Mucosa of rectum (tissue), 2 donors: ENCODE measurements around the gene RPIA.

Source experiments
- H3K27ac ChIP-seq, 2 donors: one replicate each; pipeline ENCODE4 v1.7.0; 2013; ENCODE audit warnings: inconsistent platforms in 2 of 2, low read depth in 2 of 2, low read length in 2 of 2
- H3K27me3 ChIP-seq, 2 donors: one replicate each; pipeline ENCODE4 v1.7.0; 2013; ENCODE audit warnings: low read length in 2 of 2; ENCODE audit not compliant: control insufficient read depth in 2 of 2, insufficient read depth in 2 of 2
- H3K36me3 ChIP-seq, 2 donors: one replicate each; pipeline ENCODE4 v1.7.0; 2013; ENCODE audit warnings: low read length in 2 of 2; ENCODE audit not compliant: control insufficient read depth in 2 of 2, insufficient read depth in 2 of 2
- H3K4me1 ChIP-seq, 2 donors: one replicate each; pipeline ENCODE4 v1.7.0; 2013; ENCODE audit warnings: low read length in 2 of 2, mild to moderate bottlenecking in 1 of 2; ENCODE audit not compliant: control insufficient read depth in 2 of 2, insufficient read depth in 2 of 2
- H3K4me3 ChIP-seq, 2 donors: one replicate each; pipeline ENCODE4 v1.7.0; 2013; ENCODE audit warnings: low read length in 2 of 2
- H3K9ac ChIP-seq, 2 donors: one replicate each; pipeline ENCODE4 v1.7.0; 2013; ENCODE audit warnings: low read length in 2 of 2, low read depth in 1 of 2, mild to moderate bottlenecking in 1 of 2
- H3K9me3 ChIP-seq, 2 donors: one replicate each; pipeline ENCODE4 v1.7.0; 2013; ENCODE audit warnings: low read length in 2 of 2; ENCODE audit not compliant: control insufficient read depth in 2 of 2
- donor health status: healthy.
- donor health status: Normal muscosa, but diverticular disease.

The RPIA gene

DNA sequence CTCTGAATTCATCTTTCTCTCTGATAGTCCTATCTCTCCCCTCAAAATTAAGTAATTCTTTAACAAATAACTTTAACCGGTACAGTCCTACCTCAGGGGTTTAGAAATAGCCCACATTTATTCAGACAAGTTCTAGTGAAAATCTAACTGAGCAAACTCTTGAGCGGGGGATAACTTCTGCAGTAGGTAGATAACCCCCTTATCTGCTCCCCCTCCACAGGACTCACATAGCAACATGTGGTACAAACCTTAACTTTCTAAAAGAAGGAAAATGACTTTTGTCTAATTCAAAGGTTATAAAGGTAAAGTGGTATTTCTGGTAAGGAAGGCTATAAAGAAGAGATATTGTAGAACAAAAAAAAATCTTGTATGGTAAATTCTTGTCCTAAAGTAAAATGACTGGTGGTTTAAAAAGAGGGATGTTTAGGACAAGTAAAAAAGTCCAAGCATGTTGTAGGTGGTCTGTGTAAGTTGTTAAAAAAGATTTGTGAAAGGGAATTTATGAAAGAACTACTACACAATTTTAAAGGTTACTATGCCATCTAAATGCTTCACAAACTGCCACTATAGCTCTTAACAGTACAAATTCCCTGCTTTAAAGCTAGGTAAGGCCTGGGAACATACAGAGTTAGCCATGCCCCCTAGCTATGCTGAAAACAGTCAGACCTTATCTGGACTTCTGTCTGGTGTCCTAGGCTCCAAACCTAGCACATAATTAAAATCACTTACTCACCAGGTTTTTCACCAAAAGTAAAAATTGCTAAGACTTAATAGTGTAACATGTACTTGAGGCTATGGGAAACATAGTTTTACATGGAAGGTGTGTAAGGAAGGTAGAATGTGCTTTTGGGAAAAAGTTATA lies 8.1 kb upstream of the RPIA start:
- no peaks in the 10 kb centered on the region for H3K36me3 ChIP-seq
- H3K27me3 ChIP-seq, result no peaks in the 10 kb centered on the region
- H3K4me3 ChIP-seq, result no peak overlapping the region
- peaks cover 0 to 4% of the 10 kb centered on the region in 2 donors for H3K4me1 ChIP-seq
- no peak overlapping the region for H3K27ac ChIP-seq
- peaks cover 0 to 3% of the 10 kb centered on the region in 2 donors for H3K9me3 ChIP-seq
- no peak overlapping the region for H3K9ac ChIP-seq

DNA sequence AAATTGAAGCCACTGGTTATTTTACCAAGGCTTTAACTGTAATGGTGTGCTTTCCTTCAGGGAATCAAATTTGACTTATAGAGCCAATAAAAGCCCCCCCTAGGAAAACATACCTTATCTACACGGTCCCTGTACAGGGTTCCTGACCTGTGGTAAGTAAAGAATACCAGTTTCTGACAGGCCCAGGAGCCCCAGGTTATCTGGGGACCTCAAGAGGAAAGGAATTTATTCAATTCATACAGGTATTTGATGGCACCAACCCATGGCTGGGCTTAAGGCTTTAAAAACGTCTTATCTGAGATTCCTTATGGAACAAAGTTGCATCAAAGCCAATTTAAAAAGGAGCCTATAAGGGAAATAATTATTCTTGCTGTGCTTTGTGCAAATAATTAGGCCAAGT lies 7.0 kb upstream of the RPIA start:
- H3K4me1 ChIP-seq, result peaks cover 0 to 4% of the 10 kb centered on the region in 2 donors
- H3K9ac ChIP-seq, result no peak overlapping the region
- H3K27me3 ChIP-seq, result no peaks in the 10 kb centered on the region
- H3K27ac ChIP-seq, result no peak overlapping the region
- no peaks in the 10 kb centered on the region for H3K36me3 ChIP-seq
- H3K4me3 ChIP-seq, result no peak overlapping the region
- H3K9me3 ChIP-seq, result peaks cover 0 to 3% of the 10 kb centered on the region in 2 donors

DNA sequence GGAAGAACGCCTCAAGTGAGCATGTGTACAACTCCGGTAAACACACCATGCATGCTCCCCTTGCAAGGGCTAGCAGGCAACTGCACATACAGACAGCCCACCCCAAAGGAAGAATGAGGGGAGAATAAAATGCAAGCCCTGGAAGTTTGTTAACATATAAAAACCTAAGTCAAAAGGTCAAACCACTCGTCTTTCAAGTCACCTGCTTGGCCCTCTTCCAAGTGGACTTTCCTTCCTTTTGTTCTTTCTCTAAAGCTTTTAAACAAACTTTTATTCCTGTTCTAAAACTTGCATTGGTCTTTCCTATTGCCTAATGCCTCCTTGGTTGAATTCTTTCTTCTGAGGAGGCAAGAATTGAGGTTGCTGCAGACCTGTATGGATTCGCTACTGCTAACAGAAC lies 5.2 kb upstream of the RPIA start:
- Histone ChIP-seq H3K36me3 (no peaks in the 10 kb centered on the region), H3K4me3 (no peak overlapping the region), H3K9ac (no peak overlapping the region), H3K27me3 (no peaks in the 10 kb centered on the region), H3K9me3 (peaks cover 0 to 3% of the 10 kb centered on the region in 2 donors), H3K27ac (no peak overlapping the region), H3K4me1 (peaks cover 5 to 12% of the 10 kb centered on the region in 2 donors)

DNA sequence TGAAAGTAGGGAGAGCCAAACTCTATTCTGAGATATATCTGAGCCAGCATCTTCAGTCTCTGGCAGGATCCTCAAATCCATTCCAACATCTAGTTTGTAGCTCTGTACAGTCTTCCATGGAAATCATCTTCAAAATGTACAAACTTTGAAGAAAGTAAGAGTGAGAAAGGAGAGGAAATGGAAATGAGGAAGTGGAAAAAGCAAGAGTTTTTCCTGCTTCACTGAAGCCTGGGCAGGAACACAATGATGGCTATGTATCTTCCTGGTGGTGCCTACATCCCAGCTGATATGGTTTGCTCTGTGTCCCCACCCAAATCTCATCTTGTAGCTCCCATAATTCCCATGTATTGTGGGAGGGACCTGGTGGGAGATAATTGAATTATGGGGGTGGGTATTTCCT lies 4.1 kb upstream of the RPIA start:
- Histone ChIP-seq H3K4me1 (peaks cover 7 to 12% of the 10 kb centered on the region in 2 donors), H3K27ac (no peak overlapping the region), H3K4me3 (no peak overlapping the region), H3K36me3 (no peaks in the 10 kb centered on the region), H3K9ac (no peak overlapping the region), H3K9me3 (peaks cover 0 to 3% of the 10 kb centered on the region in 2 donors), H3K27me3 (no peaks in the 10 kb centered on the region)

DNA sequence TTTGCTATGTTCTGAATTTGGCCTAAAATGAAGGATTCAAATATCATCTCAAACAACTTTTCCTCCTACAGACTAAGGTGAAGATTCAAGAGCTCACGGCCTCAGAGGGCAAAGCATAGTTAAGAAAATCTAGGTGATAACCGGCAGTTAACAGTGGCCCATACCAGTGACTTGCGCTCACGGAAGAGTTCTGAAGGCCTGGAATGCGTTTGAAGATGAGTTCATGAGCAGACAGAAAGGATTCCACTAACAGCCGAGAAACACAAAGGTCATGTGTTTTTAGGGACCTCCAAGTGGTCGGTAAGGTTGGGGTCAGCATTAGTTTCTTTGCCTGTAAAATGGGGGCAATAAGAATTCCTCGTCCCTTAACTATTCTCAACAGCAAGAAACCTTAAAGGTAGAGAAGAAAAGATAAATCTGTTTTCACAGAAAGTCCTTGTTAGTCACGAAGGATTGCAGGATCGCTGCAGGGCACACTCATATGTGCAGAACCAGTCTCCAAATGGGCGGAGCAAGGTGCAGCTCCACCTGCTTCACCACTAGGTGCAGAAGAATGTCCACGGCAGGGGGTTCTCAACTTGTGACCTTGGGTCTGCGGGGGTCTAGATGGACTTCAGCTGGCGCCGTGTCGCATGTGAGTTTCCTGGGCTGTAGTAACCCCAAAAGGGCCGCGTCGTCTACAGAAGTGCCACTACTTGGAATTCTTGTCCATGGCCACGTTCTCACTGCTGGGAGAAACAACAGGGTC lies 708 bp upstream of the RPIA start:
- H3K4me1 ChIP-seq, result peaks cover 12 to 20% of the 10 kb centered on the region in 2 donors
- no peaks in the 10 kb centered on the region for H3K27me3 ChIP-seq
- H3K27ac ChIP-seq, result peak overlapping the region; percentile 69 to 86

DNA sequence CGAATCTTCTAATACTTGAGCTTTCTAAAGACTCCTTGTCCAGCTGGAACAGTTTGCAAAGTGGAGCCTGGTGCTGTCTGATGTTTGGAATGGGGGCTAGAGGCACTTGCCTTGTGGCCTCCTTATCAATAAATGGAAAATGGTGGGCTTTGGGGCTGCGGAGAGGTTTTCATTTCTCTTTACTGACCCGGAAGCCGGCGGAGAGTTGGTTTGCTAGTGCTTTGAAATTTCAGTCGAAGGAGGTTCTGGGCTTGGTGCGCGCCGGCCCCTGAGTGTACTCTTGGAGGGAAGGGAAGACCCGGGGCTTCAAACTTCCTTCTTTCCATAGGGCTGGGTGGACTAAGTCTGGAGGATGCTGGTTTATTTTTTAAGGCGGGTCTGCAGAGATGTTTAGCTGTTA lies 714 bp downstream of the RPIA start:
- Histone ChIP-seq H3K9me3 (no peaks in the 10 kb centered on the region), H3K27ac (peak overlapping the region; percentile 69 to 81), H3K4me3 (peak overlapping the region; percentile 96 to 100), H3K9ac (peak overlapping the region; percentile 76 to 84), H3K4me1 (peaks cover 12 to 20% of the 10 kb centered on the region in 2 donors), H3K27me3 (no peaks in the 10 kb centered on the region), H3K36me3 (no peaks in the 10 kb centered on the region)

More for the DNA sequence above, 708 bp upstream of the RPIA start:
- no peaks in the 10 kb centered on the region for H3K9me3 ChIP-seq
- no peaks in the 10 kb centered on the region for H3K36me3 ChIP-seq
- peak overlapping the region; percentile 72 to 97 for H3K9ac ChIP-seq
- H3K4me3 ChIP-seq, result peak overlapping the region; percentile 96 to 100

DNA sequence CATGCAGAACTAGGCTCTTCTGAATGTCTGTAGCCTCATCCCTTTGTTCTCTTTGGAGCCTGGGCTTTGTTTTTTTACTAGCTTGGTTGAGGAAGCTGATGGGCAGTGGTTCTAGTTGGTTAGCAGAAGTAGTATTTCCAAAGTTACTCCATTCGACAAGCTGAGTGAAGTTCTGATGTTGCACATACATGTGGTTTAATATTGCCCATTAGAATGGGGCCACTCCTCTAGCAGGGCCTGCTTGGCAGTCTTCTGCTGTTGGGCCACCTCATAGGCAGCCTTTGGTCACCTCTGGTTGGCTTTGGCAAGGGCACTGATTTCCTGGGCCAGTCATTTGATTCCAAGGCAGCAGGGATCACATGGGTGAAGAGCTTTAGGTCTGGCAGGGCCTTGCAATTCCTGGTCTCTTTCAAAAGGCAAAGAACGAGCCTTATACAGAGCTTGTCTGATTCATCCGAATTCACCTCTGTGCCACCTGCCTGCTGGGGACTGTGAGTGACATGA lies 2.5 kb downstream of the RPIA start:
- H3K27ac ChIP-seq, result no peak overlapping the region
- H3K4me1 ChIP-seq, result peaks cover 30 to 33% of the 10 kb centered on the region in 2 donors
- no peaks in the 10 kb centered on the region for H3K27me3 ChIP-seq
- no peaks in the 10 kb centered on the region for H3K9me3 ChIP-seq
- no peaks in the 10 kb centered on the region for H3K36me3 ChIP-seq
- H3K9ac ChIP-seq, result no peak overlapping the region
- H3K4me3 ChIP-seq, result no peak overlapping the region

DNA sequence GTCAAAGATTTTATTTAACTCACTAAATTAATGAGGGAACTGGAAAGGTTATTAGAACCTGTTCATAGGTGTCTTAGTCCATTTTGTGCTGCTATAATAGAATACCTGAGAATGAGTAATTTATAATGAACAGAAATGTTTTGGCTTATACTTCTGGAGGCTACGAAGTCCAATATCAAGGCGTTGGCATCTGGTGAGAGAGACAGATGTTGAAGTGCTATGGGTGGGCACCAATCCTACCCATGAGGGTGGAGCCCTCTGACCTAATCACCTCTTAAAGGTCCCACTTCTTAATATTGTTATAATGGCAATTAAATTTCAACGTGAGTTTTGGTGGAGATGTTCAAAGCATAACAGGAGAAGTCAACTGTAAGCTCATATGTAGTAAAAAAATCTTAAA lies 5.1 kb downstream of the RPIA start:
- Histone ChIP-seq H3K9me3 (no peaks in the 10 kb centered on the region), H3K27me3 (no peaks in the 10 kb centered on the region), H3K4me3 (no peak overlapping the region), H3K4me1 (peaks cover 31 to 38% of the 10 kb centered on the region in 2 donors), H3K36me3 (peaks cover 7 to 10% of the 10 kb centered on the region in 2 donors), H3K9ac (no peak overlapping the region), H3K27ac (peak overlapping the region in 1 of 2 donors; percentile 62)

DNA sequence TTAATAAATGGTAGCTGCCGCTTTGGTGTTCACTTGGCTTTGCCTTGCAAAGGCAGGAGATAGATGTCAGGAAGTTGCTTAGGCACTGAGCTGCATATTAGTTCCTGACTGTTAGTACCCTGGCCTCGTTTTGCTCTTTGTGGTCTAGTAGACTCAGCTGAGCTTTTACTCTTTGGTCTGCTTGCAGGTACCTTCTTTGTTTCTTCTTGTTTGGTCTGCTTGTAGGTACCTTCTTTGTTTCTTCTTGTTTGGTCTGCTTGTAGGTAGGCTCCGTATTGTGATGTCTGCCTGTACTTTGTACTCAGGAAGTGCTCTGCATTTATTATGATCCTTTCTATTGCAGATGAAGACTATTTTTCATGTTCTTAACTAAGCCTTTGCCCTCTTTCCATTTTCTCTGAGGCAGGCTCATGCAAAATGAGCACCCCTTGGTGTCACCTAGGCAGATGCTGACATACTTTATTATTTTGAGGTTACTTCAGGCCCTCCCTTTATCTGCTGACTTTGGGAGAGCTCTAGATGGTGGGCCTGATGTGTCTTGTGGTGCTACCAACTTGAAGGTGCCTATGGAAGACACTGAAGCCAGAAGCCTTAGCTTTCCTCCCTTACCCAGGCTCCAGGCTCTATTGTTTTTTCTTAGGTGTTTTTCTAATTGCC lies 6.0 kb downstream of the RPIA start:
- Histone ChIP-seq H3K27me3 (no peaks in the 10 kb centered on the region), H3K27ac (peak overlapping the region; percentile 62 to 86), H3K36me3 (peaks cover 7 to 13% of the 10 kb centered on the region in 2 donors), H3K9me3 (no peaks in the 10 kb centered on the region), H3K4me1 (peaks cover 31 to 35% of the 10 kb centered on the region in 2 donors), H3K9ac (no peak overlapping the region), H3K4me3 (peak overlapping the region; percentile 21 to 30)
